Fibroblast of lung (primary cell): ENCODE results near the gene C18orf63.

Source experiments
- EZH2 ChIP-seq: IDR thresholded peaks from 2 replicates; pipeline ENCODE4 v1.5.1; 2012; ENCODE audit warnings: low read length, control low read depth, mild to moderate bottlenecking; ENCODE audit errors: missing control alignments
- TF ChIP-seq, protein P1 (sequence below), 2 donors: IDR thresholded peaks in 1 of 2; conservative IDR thresholded peaks in 1 of 2; 1 replicate in 1 of 2; 2 replicates in 1 of 2; pipeline ENCODE4 v1.5.1; 2011 to 2012; ENCODE audit warnings: low read length in 2 of 2, control low read depth in 1 of 2, inconsistent platforms in 1 of 2, low read depth in 1 of 2, mild to moderate bottlenecking in 1 of 2

DNA sequence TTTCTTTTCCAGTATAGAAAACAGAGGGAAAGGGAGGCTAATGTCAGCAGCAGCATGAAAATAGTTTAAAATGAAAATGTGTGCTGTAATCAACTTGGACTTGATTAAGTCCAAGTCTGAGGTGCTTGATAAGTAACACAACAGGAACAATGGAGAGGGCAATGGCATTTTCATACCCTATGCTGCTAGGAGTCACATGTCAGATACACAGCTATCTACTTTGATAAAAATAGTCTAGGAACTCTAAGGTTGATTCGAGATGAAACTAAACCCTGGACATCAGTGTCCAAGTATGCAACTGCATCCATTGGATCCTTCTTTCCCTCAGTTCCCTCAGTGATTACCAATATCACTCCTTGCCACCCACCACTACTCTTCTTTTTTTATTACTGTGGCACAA lies 4.6 kb upstream of the C18orf63 start:
- no peak for TF ChIP-seq EZH2
- TF ChIP-seq, protein P1, sequence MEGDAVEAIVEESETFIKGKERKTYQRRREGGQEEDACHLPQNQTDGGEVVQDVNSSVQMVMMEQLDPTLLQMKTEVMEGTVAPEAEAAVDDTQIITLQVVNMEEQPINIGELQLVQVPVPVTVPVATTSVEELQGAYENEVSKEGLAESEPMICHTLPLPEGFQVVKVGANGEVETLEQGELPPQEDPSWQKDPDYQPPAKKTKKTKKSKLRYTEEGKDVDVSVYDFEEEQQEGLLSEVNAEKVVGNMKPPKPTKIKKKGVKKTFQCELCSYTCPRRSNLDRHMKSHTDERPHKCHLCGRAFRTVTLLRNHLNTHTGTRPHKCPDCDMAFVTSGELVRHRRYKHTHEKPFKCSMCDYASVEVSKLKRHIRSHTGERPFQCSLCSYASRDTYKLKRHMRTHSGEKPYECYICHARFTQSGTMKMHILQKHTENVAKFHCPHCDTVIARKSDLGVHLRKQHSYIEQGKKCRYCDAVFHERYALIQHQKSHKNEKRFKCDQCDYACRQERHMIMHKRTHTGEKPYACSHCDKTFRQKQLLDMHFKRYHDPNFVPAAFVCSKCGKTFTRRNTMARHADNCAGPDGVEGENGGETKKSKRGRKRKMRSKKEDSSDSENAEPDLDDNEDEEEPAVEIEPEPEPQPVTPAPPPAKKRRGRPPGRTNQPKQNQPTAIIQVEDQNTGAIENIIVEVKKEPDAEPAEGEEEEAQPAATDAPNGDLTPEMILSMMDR (conservative IDR thresholded peaks at IDR 0.05 in 1 of 2, IDR thresholded peaks at IDR 0.05 in 1 of 2; ENCODE audit: low read depth in 1 of 2, low read length in 2 of 2): no peak
